Measurements from ENCODE around the gene ZNF701. TPM values are rescaled to one million over a fixed set of nuclear protein-coding genes. Genes with fewer than 3 reads are reported as not detected.
"Not testable (repeated sequence)": the region's sequence is repeated elsewhere in the genome, so short reads cannot be mapped to it uniquely, and the experiment has no call there.

ZNF701 gene
- total and polyA plus RNA-seq, 2 of the 13 experiments (the other 11 are each of a cell fraction or from before 2014, with no cell fraction given) = 4.5 to 6.3 TPM

DNA sequence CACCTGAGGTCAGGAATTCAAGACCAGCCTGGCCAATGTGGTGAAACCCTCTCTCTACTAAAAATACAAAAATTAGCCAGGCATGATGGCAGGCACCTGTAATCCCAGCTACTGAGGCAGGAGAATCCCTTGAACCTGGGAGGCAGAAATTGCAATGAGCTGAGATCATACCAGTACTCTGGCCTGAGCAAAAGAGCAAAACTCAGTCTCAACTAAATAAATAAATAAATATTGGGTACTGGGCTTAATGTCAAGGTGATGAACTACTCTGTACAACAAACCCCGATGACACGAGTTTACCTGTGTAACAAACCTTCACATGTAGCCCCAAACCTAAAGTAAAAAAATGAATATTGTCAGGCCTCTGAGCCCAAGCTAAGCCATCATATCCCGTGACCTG lies 57.4 kb downstream of the ZNF701 start:
- H3K27ac ChIP-seq (ENCODE audit: extremely low read length, insufficient read depth, low read length); H3K79me2 ChIP-seq (ENCODE audit: insufficient read depth, low read length); H3K4me2 ChIP-seq (ENCODE audit: low read depth, low read length); POLR2A ChIA-PET; H3K9ac ChIP-seq (ENCODE audit: insufficient read depth, low read depth, low read length); H3K9me3 ChIP-seq (ENCODE audit: low read length); H3K27me3 ChIP-seq (ENCODE audit: control insufficient read depth in 1 of 2, insufficient read depth in 2 of 2, low read length in 2 of 2); intact Hi-C loops (cut with micrococcal nuclease; ENCODE audit: unreplicated experiment); H3K4me1 ChIP-seq (ENCODE audit: insufficient read depth, low read length); in situ Hi-C loops (cut with HindIII; ENCODE audit: extremely low pct_ligation_motif_present, low pct_unique_long_range_greater_than_20kb); FAIRE-seq; ATAC-seq; H4K20me1 ChIP-seq (ENCODE audit: insufficient read depth, low read length); H3K4me3 ChIP-seq (replicated peaks in 1 of 3; ENCODE audit: insufficient read depth in 1 of 3, low read depth in 2 of 3, low read length in 3 of 3); DNase-seq (ENCODE audit: low spot score); BruUV-seq (replicated peaks); CTCF ChIA-PET (ENCODE audit: low intra/inter-chr PET ratio, low total read pairs); H2AFZ ChIP-seq (ENCODE audit: low read length): not testable (repeated sequence)
- H3K36me3 ChIP-seq (replicated peaks in 1 of 2; ENCODE audit: control insufficient read depth in 1 of 2, insufficient read depth in 2 of 2, low read length in 2 of 2) = peaks cover 0 to 13% of the 10 kb centered on the region in 2 experiments; a peak in 3 of 5 replicates
- 88% methylated on average over 3 of the region's 3 CpGs for WGBS (ENCODE audit: low lambda C conversion rate)

DNA sequence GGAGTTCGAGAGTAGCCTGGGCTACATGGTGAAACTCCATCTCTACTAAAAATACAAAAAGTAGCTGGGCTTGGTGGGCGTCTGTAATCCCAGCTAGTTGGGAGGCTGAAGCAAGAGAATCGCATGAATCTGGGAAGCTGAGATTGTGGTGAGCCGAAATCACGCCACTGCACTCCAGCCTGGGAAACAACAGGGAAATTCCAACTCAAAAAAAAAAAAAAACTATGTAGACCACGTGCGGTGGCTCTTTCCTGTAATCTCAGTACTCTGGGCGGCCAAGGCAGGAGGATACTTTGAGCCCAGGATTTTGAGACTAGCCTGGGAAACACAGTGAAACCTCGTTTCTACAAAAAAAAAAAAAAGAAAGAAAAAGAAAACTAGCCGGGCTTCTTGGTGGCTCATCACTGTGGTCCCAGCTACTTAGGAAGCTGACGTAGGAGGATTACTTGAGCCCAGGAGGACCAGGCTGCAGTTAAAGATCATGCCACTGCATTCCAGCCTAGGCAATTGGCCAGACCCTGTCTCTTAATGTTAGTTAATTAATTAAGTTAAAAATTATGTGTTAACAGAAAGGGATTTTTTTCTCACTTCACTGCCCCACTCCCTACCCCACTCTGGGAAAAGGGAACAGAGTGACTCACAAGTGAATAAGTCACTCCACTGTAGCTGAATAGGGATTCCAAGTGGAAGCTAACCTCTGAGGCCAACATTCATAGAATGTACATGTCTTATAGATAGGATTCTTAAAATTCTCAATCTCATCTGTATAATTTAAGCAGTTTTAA lies 65.9 kb downstream of the ZNF701 start:
- no peak overlapping the region for H2AFZ ChIP-seq (ENCODE audit: low read length)
- H3K9me3 ChIP-seq (ENCODE audit: low read length) = peaks cover 7% of the 10 kb centered on the region
- no TSS peak for BruUV-seq (replicated peaks)
- ATAC-seq (no peak), DNase-seq (ENCODE audit: low spot score) (no peak), FAIRE-seq (no peak)
- no peaks in the 10 kb centered on the region for H3K79me2 ChIP-seq (ENCODE audit: insufficient read depth, low read length)
- no peaks in the 10 kb centered on the region for H3K27me3 ChIP-seq (ENCODE audit: control insufficient read depth in 1 of 2, insufficient read depth in 2 of 2, low read length in 2 of 2)
- ChIA-PET POLR2A (no interaction called here), CTCF (ENCODE audit: low intra/inter-chr PET ratio, low total read pairs) (no interaction called here)
- H3K9ac ChIP-seq (ENCODE audit: insufficient read depth, low read depth, low read length) = no peak overlapping the region
- H3K4me3 ChIP-seq (replicated peaks in 1 of 3; ENCODE audit: insufficient read depth in 1 of 3, low read depth in 2 of 3, low read length in 3 of 3) = no peak overlapping the region
- no peak overlapping the region for H3K4me2 ChIP-seq (ENCODE audit: low read depth, low read length)
- intact Hi-C loops (cut with micrococcal nuclease; ENCODE audit: unreplicated experiment) (no loop called here), in situ Hi-C loops (cut with HindIII; ENCODE audit: extremely low pct_ligation_motif_present, low pct_unique_long_range_greater_than_20kb) (no loop called here)
- H3K36me3 ChIP-seq (replicated peaks in 1 of 2; ENCODE audit: control insufficient read depth in 1 of 2, insufficient read depth in 2 of 2, low read length in 2 of 2) = no peaks in the 10 kb centered on the region
- H3K27ac ChIP-seq (ENCODE audit: extremely low read length, insufficient read depth, low read length) = no peak overlapping the region
- no peaks in the 10 kb centered on the region for H4K20me1 ChIP-seq (ENCODE audit: insufficient read depth, low read length)
- peaks cover 12% of the 10 kb centered on the region; the same call in 1 of the 2 replicates for H3K4me1 ChIP-seq (ENCODE audit: insufficient read depth, low read length)
- TF ChIP-seq PAF1 (CRISPR knock-in tag; IDR thresholded peaks at IDR 0.05) (no peak), ZNF713 (CRISPR knock-in tag; IDR thresholded peaks at IDR 0.05) (no peak), SOX5 (CRISPR knock-in tag; IDR thresholded peaks at IDR 0.05; ENCODE audit: borderline replicate concordance) (no peak), ETV6 (CRISPR knock-in tag; conservative IDR thresholded peaks at IDR 0.05) (no peak), ZNF253 (CRISPR knock-in tag; IDR thresholded peaks at IDR 0.05; ENCODE audit: borderline replicate concordance) (no peak), NCOA1 (CRISPR knock-in tag; IDR thresholded peaks at IDR 0.05) (no peak), GABPA (IDR thresholded peaks at IDR 0.05; ENCODE audit: low read depth, low read length) (no peak), GABPA (CRISPR knock-in tag; IDR thresholded peaks at IDR 0.05; ENCODE audit: low read depth) (no peak), ZNF530 (CRISPR knock-in tag; IDR thresholded peaks at IDR 0.05; ENCODE audit: low read depth) (no peak), ZNF572 (CRISPR knock-in tag; IDR thresholded peaks at IDR 0.05) (no peak), ZNF615 (CRISPR knock-in tag; IDR thresholded peaks at IDR 0.05; ENCODE audit: borderline replicate concordance) (no peak), GATA4 (IDR thresholded peaks at IDR 0.05; ENCODE audit: borderline replicate concordance, low read depth) (no peak), ASH2L (IDR thresholded peaks at IDR 0.05; ENCODE audit: insufficient read length, low read depth, low read length) (no peak)
- TF ChIP-seq, protein P1, sequence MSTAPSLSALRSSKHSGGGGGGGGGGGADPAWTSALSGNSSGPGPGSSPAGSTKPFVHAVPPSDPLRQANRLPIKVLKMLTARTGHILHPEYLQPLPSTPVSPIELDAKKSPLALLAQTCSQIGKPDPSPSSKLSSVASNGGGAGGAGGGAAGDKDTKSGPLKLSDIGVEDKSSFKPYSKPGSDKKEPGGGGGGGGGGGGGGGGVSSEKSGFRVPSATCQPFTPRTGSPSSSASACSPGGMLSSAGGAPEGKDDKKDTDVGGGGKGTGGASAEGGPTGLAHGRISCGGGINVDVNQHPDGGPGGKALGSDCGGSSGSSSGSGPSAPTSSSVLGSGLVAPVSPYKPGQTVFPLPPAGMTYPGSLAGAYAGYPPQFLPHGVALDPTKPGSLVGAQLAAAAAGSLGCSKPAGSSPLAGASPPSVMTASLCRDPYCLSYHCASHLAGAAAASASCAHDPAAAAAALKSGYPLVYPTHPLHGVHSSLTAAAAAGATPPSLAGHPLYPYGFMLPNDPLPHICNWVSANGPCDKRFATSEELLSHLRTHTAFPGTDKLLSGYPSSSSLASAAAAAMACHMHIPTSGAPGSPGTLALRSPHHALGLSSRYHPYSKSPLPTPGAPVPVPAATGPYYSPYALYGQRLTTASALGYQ (CRISPR knock-in tag; IDR thresholded peaks at IDR 0.05) = no peak
- TF ChIP-seq, protein P2, sequence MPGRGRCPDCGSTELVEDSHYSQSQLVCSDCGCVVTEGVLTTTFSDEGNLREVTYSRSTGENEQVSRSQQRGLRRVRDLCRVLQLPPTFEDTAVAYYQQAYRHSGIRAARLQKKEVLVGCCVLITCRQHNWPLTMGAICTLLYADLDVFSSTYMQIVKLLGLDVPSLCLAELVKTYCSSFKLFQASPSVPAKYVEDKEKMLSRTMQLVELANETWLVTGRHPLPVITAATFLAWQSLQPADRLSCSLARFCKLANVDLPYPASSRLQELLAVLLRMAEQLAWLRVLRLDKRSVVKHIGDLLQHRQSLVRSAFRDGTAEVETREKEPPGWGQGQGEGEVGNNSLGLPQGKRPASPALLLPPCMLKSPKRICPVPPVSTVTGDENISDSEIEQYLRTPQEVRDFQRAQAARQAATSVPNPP (CRISPR knock-in tag; IDR thresholded peaks at IDR 0.05) = no peak
- 82% methylated on average over 11 of the region's 11 CpGs for WGBS (ENCODE audit: low lambda C conversion rate)

Data from HepG2 (cell line).